PC-9 (cell line): ENCODE data around the gene FXYD4. TPM values are rescaled to one million over a fixed set of nuclear protein-coding genes. Genes with fewer than 3 reads are reported as not detected.

Experiments used
- BruUV-seq: library from RNA; stranded (reverse); fragments of 400-500 nt; replicated peaks from 2 replicates; lab custom pipeline; 2021; lab: Mats Ljungman, UMichigan
- CTCF ChIA-PET: fragments of 300-600 bp; sonication (Branson Sonifier 250); formaldehyde crosslinking; loops from one replicate; lab custom pipeline; 2022; ENCODE audit warnings: antibody characterized with exemption; lab: Charles Lee
- POLR2A ChIA-PET: fragments of 300-600 bp; sonication (Branson Sonifier 250); formaldehyde crosslinking; loops from one replicate; lab custom pipeline; 2022; ENCODE audit warnings: antibody characterized with exemption; ENCODE audit not compliant: unreplicated experiment; lab: Charles Lee
- DNase-seq, 2 experiments: peaks; one replicate each; pipeline versions ENCODE4 v3.0.0 to v3.0.0-alpha.2; 2015 to 2022; ENCODE audit warnings: mixed read lengths in 1 of 2
- H2AFZ ChIP-seq: fragments of 200-600 bp; sonication (generic); 2 replicates; pipeline ENCODE4 v1.8.1; 2017; ENCODE audit warnings: antibody characterized with exemption
- H3F3A ChIP-seq: fragments of 200-600 bp; sonication (generic); 2 replicates; pipeline ENCODE4 v1.8.1; 2017; ENCODE audit warnings: antibody characterized with exemption, mild to moderate bottlenecking, low read depth; ENCODE audit not compliant: insufficient read depth
- H3K27ac ChIP-seq: fragments of 200-600 bp; sonication (generic); 2 replicates; pipeline ENCODE4 v1.6.1; 2016; ENCODE audit warnings: mixed run types
- H3K27me3 ChIP-seq: fragments of 200-600 bp; sonication (generic); 2 replicates; pipeline ENCODE4 v1.6.1; 2016; ENCODE audit warnings: low read depth, mixed run types; ENCODE audit not compliant: insufficient read depth
- H3K36me3 ChIP-seq: fragments of 200-600 bp; sonication (generic); 2 replicates; pipeline ENCODE4 v1.6.1; 2016; ENCODE audit warnings: low read depth, mixed run types
- H3K4me1 ChIP-seq: fragments of 200-600 bp; sonication (generic); replicated peaks from 2 replicates; pipeline ENCODE4 v1.6.1; 2016; ENCODE audit warnings: mixed run types; ENCODE audit not compliant: insufficient read depth
- H3K4me2 ChIP-seq: fragments of 200-600 bp; sonication (generic); 2 replicates; pipeline ENCODE4 v1.6.1; 2017; ENCODE audit warnings: mixed run types
- H3K4me3 ChIP-seq: fragments of 200-600 bp; sonication (generic); 2 replicates; pipeline ENCODE4 v1.6.1; 2016; ENCODE audit warnings: mixed run types
- H3K79me2 ChIP-seq: fragments of 200-600 bp; sonication (generic); 2 replicates; pipeline ENCODE4 v1.6.1; 2017; ENCODE audit warnings: low read depth, mixed run types
- H3K9me2 ChIP-seq: fragments of 200-600 bp; sonication (generic); 2 replicates; pipeline ENCODE4 v1.8.1; 2017; ENCODE audit warnings: mild to moderate bottlenecking; ENCODE audit not compliant: insufficient read depth
- H3K9me3 ChIP-seq: fragments of 200-600 bp; sonication (generic); 2 replicates; pipeline ENCODE4 v1.8.1; 2016; ENCODE audit warnings: low read depth; ENCODE audit not compliant: insufficient read depth
- H4K20me1 ChIP-seq: fragments of 200-600 bp; sonication (generic); 2 replicates; pipeline ENCODE4 v1.8.1; 2017; ENCODE audit not compliant: insufficient read depth
- CTCF ChIP-seq: fragments of 200-600 bp; sonication (generic); conservative IDR thresholded peaks from 2 replicates; pipeline ENCODE4 v1.6.1; 2017; ENCODE audit warnings: mixed run types, antibody characterized with exemption, mild to moderate bottlenecking, moderate library complexity
- EZH2 ChIP-seq: fragments of 200-600 bp; sonication (generic); IDR thresholded peaks from 2 replicates; pipeline ENCODE4 v1.8.0; 2017; ENCODE audit warnings: antibody characterized with exemption, low read depth
- intact Hi-C: fragments of 100-400 bp; cut with micrococcal nuclease; formaldehyde crosslinking; loops from one replicate; pipeline ENCODE4 v1.10.0; 2022; ENCODE audit not compliant: unreplicated experiment
- total RNA-seq: library from RNA; stranded (reverse); gene quantifications from 2 replicates; pipeline ENCODE4 v1.2.3, GENCODE V29; 2021

Gene FXYD4
- total RNA-seq, 1 experiment from 2014 or later = not detected

DNA sequence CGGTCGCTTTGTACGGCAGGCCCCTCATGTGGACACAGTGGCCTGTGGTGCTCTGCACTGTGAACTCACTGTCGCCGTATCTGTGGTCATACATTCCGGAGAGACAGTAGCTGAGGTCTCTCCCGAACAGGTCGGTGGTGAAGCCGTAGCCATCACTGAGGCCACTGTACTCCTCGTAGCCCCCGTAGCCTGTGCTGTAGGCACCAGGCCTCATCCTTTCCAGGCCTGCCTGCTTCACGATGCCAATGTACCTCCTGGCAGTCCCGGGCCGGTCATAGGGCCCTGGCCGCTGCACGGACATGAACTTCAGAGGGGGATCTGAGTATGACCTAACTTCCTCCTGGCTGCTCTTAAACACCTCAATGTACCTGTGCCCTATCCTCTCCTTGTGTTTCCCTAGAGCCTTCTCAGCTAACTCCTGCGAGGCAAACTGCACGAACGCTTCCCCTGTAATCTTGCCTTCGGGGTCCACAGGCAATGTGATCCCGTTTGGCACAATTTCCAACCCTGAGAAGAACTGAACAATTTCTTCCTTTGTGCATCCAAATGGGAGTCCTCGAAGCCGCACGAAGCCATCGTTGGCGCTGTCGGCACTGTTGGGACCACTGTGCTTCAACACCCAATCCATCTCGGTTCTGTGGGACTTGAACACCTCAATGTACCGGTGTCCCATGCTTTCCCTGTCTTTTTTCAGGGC lies 15.7 kb downstream of the FXYD4 start:
- Histone ChIP-seq H3K9me2 (no peaks in the 10 kb centered on the region), H3K79me2 (peaks cover 48% of the 10 kb centered on the region), H3K4me2 (no peak overlapping the region), H3K27ac (no peak overlapping the region), H2AFZ (no peak overlapping the region), H3K9me3 (no peaks in the 10 kb centered on the region), H3K27me3 (no peaks in the 10 kb centered on the region), H3F3A (peaks cover 89% of the 10 kb centered on the region), H3K4me3 (no peak overlapping the region), H3K36me3 (peaks cover 54% of the 10 kb centered on the region), H4K20me1 (peaks cover 71% of the 10 kb centered on the region), H3K4me1 (no peaks in the 10 kb centered on the region)
- intact Hi-C loops = no loop called here
- POLR2A ChIA-PET = no interaction called here
- TSS peak; percentile 8 for BruUV-seq
- CTCF ChIA-PET = no interaction called here
- TF ChIP-seq EZH2 (no peak), CTCF (no peak)
- no peak for DNase-seq

DNA sequence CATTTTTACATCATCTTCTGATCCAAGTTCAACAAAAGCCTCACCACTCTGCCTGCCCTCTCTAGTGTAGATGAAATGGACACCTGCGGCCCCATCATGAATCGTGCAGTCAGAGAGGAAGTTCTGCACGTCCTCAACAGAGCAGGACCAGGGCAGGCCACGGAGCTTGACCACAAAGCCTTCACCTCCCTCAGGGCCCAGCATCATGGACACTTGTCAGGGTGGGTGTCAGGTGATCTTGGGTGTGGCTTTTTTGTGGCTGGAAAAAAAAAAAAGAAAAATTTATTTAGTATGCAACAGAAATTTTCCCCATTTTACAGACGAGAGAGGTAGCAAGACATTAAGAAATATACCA lies 16.2 kb downstream of the FXYD4 start:
- CTCF ChIA-PET = no interaction called here
- Histone ChIP-seq H4K20me1 (peaks cover 75% of the 10 kb centered on the region), H3K9me2 (no peaks in the 10 kb centered on the region), H3K79me2 (peaks cover 53% of the 10 kb centered on the region), H3K36me3 (peaks cover 57% of the 10 kb centered on the region), H3K27ac (no peak overlapping the region), H3K27me3 (no peaks in the 10 kb centered on the region), H3K4me2 (no peak overlapping the region), H3K4me1 (no peaks in the 10 kb centered on the region), H2AFZ (no peak overlapping the region), H3K4me3 (no peak overlapping the region), H3K9me3 (no peaks in the 10 kb centered on the region), H3F3A (peaks cover 94% of the 10 kb centered on the region)
- BruUV-seq = no TSS peak
- intact Hi-C loops = no loop called here
- POLR2A ChIA-PET = no interaction called here
- no peak for TF ChIP-seq CTCF
- no peak for TF ChIP-seq EZH2
- no peak for DNase-seq

- Histone ChIP-seq H4K20me1 (peaks cover 91% of the 10 kb centered on the region), H3K27ac (no peak overlapping the region), H3K4me1 (peaks cover 7% of the 10 kb centered on the region; the same call in 1 of the 2 replicates), H3K9me2 (no peaks in the 10 kb centered on the region), H3K36me3 (peaks cover 79% of the 10 kb centered on the region), H3K4me2 (no peak overlapping the region), H3K27me3 (no peaks in the 10 kb centered on the region), H2AFZ (no peak overlapping the region), H3F3A (peaks cover 98% of the 10 kb centered on the region), H3K9me3 (no peaks in the 10 kb centered on the region), H3K79me2 (peaks cover 75% of the 10 kb centered on the region), H3K4me3 (no peak overlapping the region)
- ChIA-PET CTCF (no interaction called here), POLR2A (no interaction called here)
- no peak for DNase-seq
- BruUV-seq = no TSS peak
- TF ChIP-seq CTCF (no peak), EZH2 (no peak)
- intact Hi-C loops = no loop called here
These were observed 18.4 kb downstream of the FXYD4 start for GRCh38 chr10:43389867-43390266.
